HepG2 (cell line): ENCODE data around the gene KDM5B. TPM values are rescaled to one million over a fixed set of nuclear protein-coding genes. Genes with fewer than 3 reads are reported as not detected.

Experiments
- HES4 ChIP-seq: sonication (generic); formaldehyde crosslinking; IDR thresholded peaks from 2 replicates; pipeline ENCODE4 v1.9.0; 2021; ENCODE audit warnings: mild to moderate bottlenecking, missing genetic modification reagents, borderline replicate concordance
- KDM2A ChIP-seq: sonication (generic); formaldehyde crosslinking; IDR thresholded peaks from 2 replicates; pipeline ENCODE4 v1.4.0; 2020; ENCODE audit warnings: low read depth, missing genetic modification reagents, borderline replicate concordance
- KLF16 ChIP-seq, 2 experiments: sonication (generic) in 1 of 2; formaldehyde crosslinking in 1 of 2; IDR thresholded peaks; 2 replicates each; pipeline versions ENCODE4 v1.6.1 to v1.8.0; 2016 to 2023; ENCODE audit warnings: missing genetic modification reagents in 2 of 2, missing compliant biosample characterization in 1 of 2
- NCOA1 ChIP-seq: sonication (generic); formaldehyde crosslinking; IDR thresholded peaks from 2 replicates; pipeline ENCODE4 v1.9.0; 2021; ENCODE audit warnings: missing genetic modification reagents
- ZBTB1 ChIP-seq: sonication (generic); formaldehyde crosslinking; IDR thresholded peaks from 2 replicates; pipeline ENCODE4 v1.4.0; 2020; ENCODE audit warnings: missing genetic modification reagents, borderline replicate concordance
- ZBTB40 ChIP-seq, 2 experiments: fragments of 450-650 bp in 1 of 2; sonication (generic) in 1 of 2; formaldehyde crosslinking in 1 of 2; IDR thresholded peaks; 2 replicates each; pipeline versions ENCODE4 v1.6.1 to v1.8.0; 2016 to 2022; ENCODE audit warnings: antibody characterized with exemption in 1 of 2, mild to moderate bottlenecking in 1 of 2, missing genetic modification reagents in 1 of 2
- ZFP41 ChIP-seq: sonication (generic); formaldehyde crosslinking; IDR thresholded peaks from 2 replicates; pipeline ENCODE4 v1.4.0; 2020; ENCODE audit warnings: mild to moderate bottlenecking, missing genetic modification reagents, borderline replicate concordance
- ZNF251 ChIP-seq: sonication (generic); formaldehyde crosslinking; IDR thresholded peaks from 2 replicates; pipeline ENCODE4 v1.9.0; 2021; ENCODE audit warnings: mild to moderate bottlenecking, missing genetic modification reagents
- ZNF34 ChIP-seq: sonication (generic); formaldehyde crosslinking; IDR thresholded peaks from 2 replicates; pipeline ENCODE4 v1.4.0; 2020; ENCODE audit warnings: mild to moderate bottlenecking, missing genetic modification reagents, borderline replicate concordance
- ZNF580 ChIP-seq: IDR thresholded peaks from 2 replicates; pipeline ENCODE4 v1.6.1; 2016; ENCODE audit warnings: low read depth, borderline replicate concordance
- polyA plus RNA-seq, 8 experiments: library from polyadenylated mRNA; depleted of rRNA in 3 of 8; stranded (reverse) in 7 of 8; unstranded in 1 of 8; fragments of >200 nt; fragmentation: Illumina TruSeq in 4 of 8; extraction: Trizol in 4 of 8; gene quantifications; 2 replicates each; pipeline versions ENCODE4 v1.2.1 to v1.2.3, GENCODE V29; 2011 to 2016; ENCODE audit warnings: low read depth in 4 of 8, missing spikeins in 1 of 8, mixed read lengths in 1 of 8; ENCODE audit not compliant: insufficient read depth in 1 of 8
- total RNA-seq, 5 experiments: library from RNA; depleted of rRNA; stranded (reverse); fragments of >200 nt; fragmentation: Illumina TruSeq; extraction: Trizol; gene quantifications; 2 replicates each; pipeline ENCODE4 v1.2.3, GENCODE V29; 2016; ENCODE audit warnings: low read depth in 1 of 5
- TF ChIP-seq, protein P1 (sequence below): sonication (generic); formaldehyde crosslinking; IDR thresholded peaks from 2 replicates; pipeline ENCODE4 v1.5.1; 2020; ENCODE audit warnings: mild to moderate bottlenecking, missing genetic modification reagents, moderate library complexity
- TF ChIP-seq, protein P2 (sequence below): IDR thresholded peaks from 2 replicates; pipeline ENCODE4 v1.6.1; 2018; ENCODE audit warnings: missing genetic modification reagents, mild to moderate bottlenecking, missing compliant biosample characterization

The KDM5B gene
- total and polyA plus RNA-seq, 2 of the 13 experiments (the other 11 are each of a cell fraction or from before 2014, with no cell fraction given) = 34.2 to 35.4 TPM

- TF ChIP-seq ZBTB40 (IDR thresholded peaks at IDR 0.05) = no peak
- no peak for TF ChIP-seq ZBTB40 (CRISPR knock-in tag; IDR thresholded peaks at IDR 0.05)
- no peak for TF ChIP-seq ZFP41 (CRISPR knock-in tag)
- peak; percentile 80 for TF ChIP-seq HES4
- TF ChIP-seq ZNF580 = peak; percentile 93
- peak in 1 of 2 experiments; percentile 97; a peak in 2 of 4 replicates for TF ChIP-seq KLF16 (CRISPR knock-in tag; IDR thresholded peaks at IDR 0.05)
- peak; percentile 81; the same call in 1 of the 2 replicates for TF ChIP-seq ZBTB1 (CRISPR knock-in tag)
- no peak for TF ChIP-seq ZNF34 (CRISPR knock-in tag)
- peak; percentile 63; the same call in 1 of the 2 replicates for TF ChIP-seq KDM2A (CRISPR knock-in tag)
- TF ChIP-seq ZNF251 = no peak
- TF ChIP-seq, protein P1, sequence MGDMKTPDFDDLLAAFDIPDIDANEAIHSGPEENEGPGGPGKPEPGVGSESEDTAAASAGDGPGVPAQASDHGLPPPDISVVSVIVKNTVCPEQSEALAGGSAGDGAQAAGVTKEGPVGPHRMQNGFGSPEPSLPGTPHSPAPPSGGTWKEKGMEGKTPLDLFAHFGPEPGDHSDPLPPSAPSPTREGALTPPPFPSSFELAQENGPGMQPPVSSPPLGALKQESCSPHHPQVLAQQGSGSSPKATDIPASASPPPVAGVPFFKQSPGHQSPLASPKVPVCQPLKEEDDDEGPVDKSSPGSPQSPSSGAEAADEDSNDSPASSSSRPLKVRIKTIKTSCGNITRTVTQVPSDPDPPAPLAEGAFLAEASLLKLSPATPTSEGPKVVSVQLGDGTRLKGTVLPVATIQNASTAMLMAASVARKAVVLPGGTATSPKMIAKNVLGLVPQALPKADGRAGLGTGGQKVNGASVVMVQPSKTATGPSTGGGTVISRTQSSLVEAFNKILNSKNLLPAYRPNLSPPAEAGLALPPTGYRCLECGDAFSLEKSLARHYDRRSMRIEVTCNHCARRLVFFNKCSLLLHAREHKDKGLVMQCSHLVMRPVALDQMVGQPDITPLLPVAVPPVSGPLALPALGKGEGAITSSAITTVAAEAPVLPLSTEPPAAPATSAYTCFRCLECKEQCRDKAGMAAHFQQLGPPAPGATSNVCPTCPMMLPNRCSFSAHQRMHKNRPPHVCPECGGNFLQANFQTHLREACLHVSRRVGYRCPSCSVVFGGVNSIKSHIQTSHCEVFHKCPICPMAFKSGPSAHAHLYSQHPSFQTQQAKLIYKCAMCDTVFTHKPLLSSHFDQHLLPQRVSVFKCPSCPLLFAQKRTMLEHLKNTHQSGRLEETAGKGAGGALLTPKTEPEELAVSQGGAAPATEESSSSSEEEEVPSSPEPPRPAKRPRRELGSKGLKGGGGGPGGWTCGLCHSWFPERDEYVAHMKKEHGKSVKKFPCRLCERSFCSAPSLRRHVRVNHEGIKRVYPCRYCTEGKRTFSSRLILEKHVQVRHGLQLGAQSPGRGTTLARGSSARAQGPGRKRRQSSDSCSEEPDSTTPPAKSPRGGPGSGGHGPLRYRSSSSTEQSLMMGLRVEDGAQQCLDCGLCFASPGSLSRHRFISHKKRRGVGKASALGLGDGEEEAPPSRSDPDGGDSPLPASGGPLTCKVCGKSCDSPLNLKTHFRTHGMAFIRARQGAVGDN = no peak
- TF ChIP-seq, protein P2, sequence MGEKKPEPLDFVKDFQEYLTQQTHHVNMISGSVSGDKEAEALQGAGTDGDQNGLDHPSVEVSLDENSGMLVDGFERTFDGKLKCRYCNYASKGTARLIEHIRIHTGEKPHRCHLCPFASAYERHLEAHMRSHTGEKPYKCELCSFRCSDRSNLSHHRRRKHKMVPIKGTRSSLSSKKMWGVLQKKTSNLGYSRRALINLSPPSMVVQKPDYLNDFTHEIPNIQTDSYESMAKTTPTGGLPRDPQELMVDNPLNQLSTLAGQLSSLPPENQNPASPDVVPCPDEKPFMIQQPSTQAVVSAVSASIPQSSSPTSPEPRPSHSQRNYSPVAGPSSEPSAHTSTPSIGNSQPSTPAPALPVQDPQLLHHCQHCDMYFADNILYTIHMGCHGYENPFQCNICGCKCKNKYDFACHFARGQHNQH (CRISPR knock-in tag) = peak; percentile 84; the same call in 1 of the 2 replicates
- no peak for TF ChIP-seq NCOA1 (CRISPR knock-in tag)
Observed at GRCh38 chr1:202692959-202693555, 115.2 kb downstream of the KDM5B start (continued).
